Keratinocyte (primary cell): ENCODE data around the gene RELA. TPM values are rescaled to one million over a fixed set of nuclear protein-coding genes. Genes with fewer than 3 reads are reported as not detected.

Source experiments
- DNase-seq: peaks from one replicate; pipeline ENCODE4 v3.0.0-alpha.2; 2011; ENCODE audit warnings: low read depth, missing footprints, low spot score
- FAIRE-seq: peaks from 2 replicates; lab custom pipeline; 2011; peaks lifted over from hg19 to GRCh38; lab: Jason Lieb, UNC
- H2AFZ ChIP-seq: 2 replicates; pipeline ENCODE4 v1.6.0; 2012; ENCODE audit warnings: low read length, control low read depth, inconsistent platforms; ENCODE audit not compliant: control insufficient read depth
- H3K27ac ChIP-seq: 2 replicates; pipeline ENCODE4 v1.5.1; 2011; ENCODE audit warnings: low read length; ENCODE audit not compliant: control insufficient read depth, insufficient read depth
- H3K27me3 ChIP-seq: 3 replicates; pipeline ENCODE4 v1.6.0; 2011; ENCODE audit warnings: low read length; ENCODE audit not compliant: control insufficient read depth, insufficient read depth; ENCODE audit errors: extremely low read depth
- H3K36me3 ChIP-seq, 2 experiments: 2 replicates in 1 of 2; 3 replicates in 1 of 2; pipeline ENCODE4 v1.5.1; 2011; ENCODE audit warnings: low read length in 2 of 2, mild to moderate bottlenecking in 1 of 2; ENCODE audit not compliant: control insufficient read depth in 2 of 2, insufficient read depth in 2 of 2; ENCODE audit errors: extremely low read depth in 1 of 2
- H3K4me1 ChIP-seq: 3 replicates; pipeline ENCODE4 v1.5.1; 2011; ENCODE audit warnings: low read length; ENCODE audit not compliant: control insufficient read depth, insufficient read depth; ENCODE audit errors: extremely low read depth
- H3K4me2 ChIP-seq: 3 replicates; pipeline ENCODE4 v1.6.0; 2011; ENCODE audit warnings: low read depth, low read length; ENCODE audit not compliant: control insufficient read depth, insufficient read depth; ENCODE audit errors: extremely low read depth
- H3K4me3 ChIP-seq, 3 experiments: fragments of 200-600 bp in 1 of 3; sonication (generic) in 1 of 3; 2 replicates in 2 of 3; 3 replicates in 1 of 3; pipeline ENCODE4 v1.5.1; 2011 to 2016; ENCODE audit warnings: low read length in 3 of 3, mild to moderate bottlenecking in 3 of 3, control low read depth in 2 of 3, inconsistent platforms in 1 of 3, low read depth in 1 of 3, mixed read lengths in 1 of 3, mixed run types in 1 of 3, moderate library complexity in 1 of 3; ENCODE audit not compliant: control insufficient read depth in 2 of 3, insufficient read depth in 2 of 3; ENCODE audit errors: extremely low read depth in 1 of 3
- H3K79me2 ChIP-seq: 2 replicates; pipeline ENCODE4 v1.6.0; 2012; ENCODE audit warnings: low read length; ENCODE audit not compliant: control insufficient read depth, insufficient read depth
- H3K9ac ChIP-seq: 3 replicates; pipeline ENCODE4 v1.6.0; 2011; ENCODE audit warnings: low read length; ENCODE audit not compliant: control insufficient read depth, insufficient read depth; ENCODE audit errors: extremely low read depth
- H3K9me1 ChIP-seq: 3 replicates; pipeline ENCODE4 v1.6.0; 2011; ENCODE audit warnings: low read length; ENCODE audit not compliant: control insufficient read depth, insufficient read depth; ENCODE audit errors: extremely low read depth
- H3K9me3 ChIP-seq: 2 replicates; pipeline ENCODE4 v1.5.1; 2012; ENCODE audit warnings: low read depth, low read length; ENCODE audit not compliant: control insufficient read depth
- H4K20me1 ChIP-seq: 3 replicates; pipeline ENCODE4 v1.6.0; 2011; ENCODE audit warnings: low read length; ENCODE audit not compliant: control insufficient read depth, insufficient read depth; ENCODE audit errors: extremely low read depth
- CTCF ChIP-seq, 3 experiments: IDR thresholded peaks in 1 of 3; conservative IDR thresholded peaks in 1 of 3; optimal IDR thresholded peaks in 1 of 3; 2 replicates in 2 of 3; 3 replicates in 1 of 3; pipeline versions ENCODE3 to v1.5.1; 2011; ENCODE audit warnings: low read length in 3 of 3, mild to moderate bottlenecking in 3 of 3, moderate library complexity in 2 of 3, control low read depth in 1 of 3, inconsistent platforms in 1 of 3; ENCODE audit not compliant: insufficient read depth in 2 of 3; ENCODE audit errors: extremely low read depth in 1 of 3
- EZH2 ChIP-seq: IDR thresholded peaks from one replicate; pipeline ENCODE4 v1.6.1; 2012; ENCODE audit warnings: inconsistent platforms, mild to moderate bottlenecking, low read length, moderate library complexity
- dilution Hi-C: fragments of 300-500 bp; cut with MboI; formaldehyde crosslinking; loops from one replicate; pipeline ENCODE4 v1.7.0; 2020; ENCODE audit warnings: low sequenced_read_pairs; ENCODE audit not compliant: extremely low pct_ligation_motif_present
- polyA plus RNA-seq, 5 experiments: library from polyadenylated mRNA; depleted of rRNA in 3 of 5; stranded (reverse) in 3 of 5; stranded (forward) in 1 of 5; unstranded in 1 of 5; fragments of >200 nt; gene quantifications; 1 replicate in 1 of 5; 2 replicates in 3 of 5; 3 replicates in 1 of 5; pipeline versions ENCODE4 v1.2.1 to v1.2.3, GENCODE V29; 2011 to 2012; ENCODE audit warnings: missing spikeins in 2 of 5, low read depth in 1 of 5, low replicate concordance in 1 of 5

The RELA gene
- polyA plus RNA-seq, 1 donor (not counting 4 experiments of a cell fraction or from before 2014, with no cell fraction given), result 20.4 TPM

GRCh38 chr11:65655570-65656332, 7.0 kb downstream of the RELA start:
- H3K4me2 ChIP-seq, result no peak overlapping the region
- no peak overlapping the region for H2AFZ ChIP-seq
- FAIRE-seq (no peak), DNase-seq (no peak)
- H3K9ac ChIP-seq, result no peak overlapping the region
- no peak overlapping the region for H3K4me3 ChIP-seq
- no peak for TF ChIP-seq EZH2
- no peak for TF ChIP-seq CTCF (optimal IDR thresholded peaks at IDR 0.05 in 1 of 3, IDR thresholded peaks at IDR 0.05 in 1 of 3, conservative IDR thresholded peaks at IDR 0.05 in 1 of 3; ENCODE audit: extremely low read depth in 1 of 3, insufficient read depth in 2 of 3, low read length in 3 of 3)
- peaks cover 8% of the 10 kb centered on the region for H3K79me2 ChIP-seq
- H3K9me1 ChIP-seq, result no peaks in the 10 kb centered on the region
- dilution Hi-C loops, result no loop called here
- peaks cover 24% of the 10 kb centered on the region for H3K4me1 ChIP-seq
- no peaks in the 10 kb centered on the region for H3K27me3 ChIP-seq
- no peaks in the 10 kb centered on the region for H4K20me1 ChIP-seq
- no peaks in the 10 kb centered on the region for H3K9me3 ChIP-seq
- peaks cover 50 to 59% of the 10 kb centered on the region in 2 experiments for H3K36me3 ChIP-seq
- no peak overlapping the region for H3K27ac ChIP-seq

- H3K4me1 ChIP-seq, result peaks cover 33% of the 10 kb centered on the region
- no peaks in the 10 kb centered on the region for H4K20me1 ChIP-seq
- peaks cover 42 to 52% of the 10 kb centered on the region in 2 experiments for H3K36me3 ChIP-seq
- no peak overlapping the region for H3K9ac ChIP-seq
- H3K9me1 ChIP-seq, result no peaks in the 10 kb centered on the region
- dilution Hi-C loops, result no loop called here
- no peak overlapping the region for H2AFZ ChIP-seq
- H3K27ac ChIP-seq, result no peak overlapping the region
- FAIRE-seq (no peak), DNase-seq (no peak)
- H3K4me3 ChIP-seq, result no peak overlapping the region
- no peaks in the 10 kb centered on the region for H3K27me3 ChIP-seq
- no peak for TF ChIP-seq EZH2
- no peak for TF ChIP-seq CTCF (optimal IDR thresholded peaks at IDR 0.05 in 1 of 3, IDR thresholded peaks at IDR 0.05 in 1 of 3, conservative IDR thresholded peaks at IDR 0.05 in 1 of 3; ENCODE audit: extremely low read depth in 1 of 3, insufficient read depth in 2 of 3, low read length in 3 of 3)
- H3K9me3 ChIP-seq, result no peaks in the 10 kb centered on the region
- H3K79me2 ChIP-seq, result peaks cover 1% of the 10 kb centered on the region
- H3K4me2 ChIP-seq, result no peak overlapping the region
Observed at GRCh38 chr11:65654375-65655349, 8.1 kb downstream of the RELA start.
